ENCODE results near the gene KAT6B. TPM values are rescaled to one million over a fixed set of nuclear protein-coding genes. Genes with fewer than 3 reads are reported as not detected.

Gene KAT6B
- total RNA-seq, 1 experiment from 2014 or later: 14.9 TPM

DNA sequence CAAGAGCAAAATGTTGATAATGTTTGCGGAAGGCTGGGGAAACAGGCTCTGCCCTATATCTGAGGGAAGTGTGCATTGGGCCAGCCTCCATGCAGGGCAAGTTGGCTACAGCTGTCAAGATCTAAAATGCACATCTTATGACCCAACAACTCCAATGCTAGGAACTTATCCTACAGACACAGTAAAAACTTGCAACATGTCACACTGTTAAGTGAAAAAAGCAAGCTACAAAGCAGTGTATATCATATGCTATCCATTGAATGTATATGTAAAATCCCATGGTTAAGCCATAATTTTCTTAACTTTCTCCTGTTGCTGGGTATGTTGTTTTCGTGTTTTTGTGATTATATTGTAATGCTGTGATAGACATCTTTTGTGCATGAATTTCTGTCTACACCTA, 16.3 kb upstream of the KAT6B start:
- H3K4me1 Mint-ChIP-seq (ENCODE audit: low read depth, unreplicated experiment): no peaks in the 10 kb centered on the region
- Histone ChIP-seq H3K4me3 (ENCODE audit: low read depth, low read length) (no peak overlapping the region), H3K4me1 (no peaks in the 10 kb centered on the region), H3K36me3 (ENCODE audit: control insufficient read depth, insufficient read depth, low read length) (no peaks in the 10 kb centered on the region), H3K27me3 (replicated peaks; ENCODE audit: control insufficient read depth, insufficient read depth, low read length) (no peaks in the 10 kb centered on the region), H3K9me3 (0 out of 2 replicates have a peak, but pooled peaks cover 3% of the 10 kb centered on the region)
- H3K27me3 Mint-ChIP-seq (ENCODE audit: insufficient read depth, unreplicated experiment): no peaks in the 10 kb centered on the region
- TF ChIP-seq, protein P1, sequence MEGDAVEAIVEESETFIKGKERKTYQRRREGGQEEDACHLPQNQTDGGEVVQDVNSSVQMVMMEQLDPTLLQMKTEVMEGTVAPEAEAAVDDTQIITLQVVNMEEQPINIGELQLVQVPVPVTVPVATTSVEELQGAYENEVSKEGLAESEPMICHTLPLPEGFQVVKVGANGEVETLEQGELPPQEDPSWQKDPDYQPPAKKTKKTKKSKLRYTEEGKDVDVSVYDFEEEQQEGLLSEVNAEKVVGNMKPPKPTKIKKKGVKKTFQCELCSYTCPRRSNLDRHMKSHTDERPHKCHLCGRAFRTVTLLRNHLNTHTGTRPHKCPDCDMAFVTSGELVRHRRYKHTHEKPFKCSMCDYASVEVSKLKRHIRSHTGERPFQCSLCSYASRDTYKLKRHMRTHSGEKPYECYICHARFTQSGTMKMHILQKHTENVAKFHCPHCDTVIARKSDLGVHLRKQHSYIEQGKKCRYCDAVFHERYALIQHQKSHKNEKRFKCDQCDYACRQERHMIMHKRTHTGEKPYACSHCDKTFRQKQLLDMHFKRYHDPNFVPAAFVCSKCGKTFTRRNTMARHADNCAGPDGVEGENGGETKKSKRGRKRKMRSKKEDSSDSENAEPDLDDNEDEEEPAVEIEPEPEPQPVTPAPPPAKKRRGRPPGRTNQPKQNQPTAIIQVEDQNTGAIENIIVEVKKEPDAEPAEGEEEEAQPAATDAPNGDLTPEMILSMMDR (IDR thresholded peaks at IDR 0.05; ENCODE audit: insufficient read depth in 1 of 2, low read depth in 1 of 2, low read length in 1 of 2, severe bottlenecking in 1 of 2, unreplicated experiment in 1 of 2): no peak
- POLR2A ChIA-PET: no interaction called here
- CTCF ChIA-PET: no interaction called here
- no peaks in the 10 kb centered on the region for H3K9me3 Mint-ChIP-seq (ENCODE audit: unreplicated experiment)
- intact Hi-C loops (cut with micrococcal nuclease; ENCODE audit: unreplicated experiment): no loop called here
- H3K4me3 Mint-ChIP-seq (ENCODE audit: unreplicated experiment): no peak overlapping the region
- BruUV-seq (replicated peaks): no TSS peak
- no peaks in the 10 kb centered on the region for H3K36me3 Mint-ChIP-seq (ENCODE audit: insufficient read depth, unreplicated experiment)
- DNase-seq: no peak
- no peak overlapping the region for H3K27ac Mint-ChIP-seq (ENCODE audit: unreplicated experiment)

DNA sequence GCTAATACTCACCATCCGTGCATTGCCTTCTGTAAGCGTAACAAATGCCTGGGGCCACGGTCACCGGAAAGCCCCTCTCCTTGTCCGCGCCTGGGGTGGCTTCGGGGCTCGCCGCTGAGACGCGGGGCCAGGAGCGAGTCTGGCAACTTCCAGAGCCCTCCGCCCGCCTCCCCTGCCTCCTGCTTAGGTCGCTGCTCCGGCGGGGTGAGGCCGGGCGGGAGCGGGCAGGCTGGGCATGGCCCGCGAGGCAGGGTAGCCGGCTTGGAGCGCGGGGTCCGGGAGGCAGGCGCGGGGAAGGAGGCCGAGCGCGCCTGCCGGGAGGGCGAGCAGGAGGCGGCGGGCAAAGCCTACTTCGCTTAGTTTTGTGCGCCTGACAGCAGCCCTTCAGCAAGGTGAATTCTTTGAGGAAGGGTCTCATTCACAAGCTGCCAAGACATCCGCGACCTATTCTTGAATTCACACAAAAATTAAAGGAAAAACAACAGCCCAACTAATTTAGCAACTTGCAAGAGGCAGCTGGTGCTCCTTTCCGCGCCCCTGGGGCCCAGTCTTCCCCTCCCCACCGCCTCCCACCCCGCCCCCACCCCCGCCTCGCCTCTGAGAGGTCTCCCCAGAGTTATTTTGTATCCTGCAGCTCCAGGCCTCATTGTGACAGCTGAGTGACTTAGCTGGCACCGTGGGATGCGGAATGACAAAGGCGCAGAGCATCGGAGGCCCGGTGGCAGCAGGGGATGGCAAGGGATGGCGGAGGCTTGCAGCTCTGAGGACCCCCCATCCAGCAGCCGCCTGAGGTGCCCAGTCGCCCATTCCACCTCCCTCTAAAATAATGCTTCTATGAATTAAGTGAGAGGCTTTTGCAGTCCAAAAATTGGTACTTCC, 12.8 kb upstream of the KAT6B start:
- Mint-ChIP-seq H3K27me3 (ENCODE audit: insufficient read depth, unreplicated experiment) (no peaks in the 10 kb centered on the region), H3K9me3 (ENCODE audit: unreplicated experiment) (peaks cover 10% of the 10 kb centered on the region), H3K36me3 (ENCODE audit: insufficient read depth, unreplicated experiment) (no peaks in the 10 kb centered on the region), H3K4me1 (ENCODE audit: low read depth, unreplicated experiment) (no peaks in the 10 kb centered on the region), H3K27ac (ENCODE audit: unreplicated experiment) (no peak overlapping the region), H3K4me3 (ENCODE audit: unreplicated experiment) (no peak overlapping the region)
- no peaks in the 10 kb centered on the region for H3K36me3 ChIP-seq (ENCODE audit: control insufficient read depth, insufficient read depth, low read length)
- no peak overlapping the region for H3K4me3 ChIP-seq (ENCODE audit: low read depth, low read length)
- CTCF ChIA-PET: no interaction called here
- no peak for DNase-seq
- TF ChIP-seq, protein P1 (IDR thresholded peaks at IDR 0.05; ENCODE audit: insufficient read depth in 1 of 2, low read depth in 1 of 2, low read length in 1 of 2, severe bottlenecking in 1 of 2, unreplicated experiment in 1 of 2): no peak
- no peaks in the 10 kb centered on the region for H3K27me3 ChIP-seq (replicated peaks; ENCODE audit: control insufficient read depth, insufficient read depth, low read length)
- H3K4me1 ChIP-seq: no peaks in the 10 kb centered on the region
- peaks cover 3% of the 10 kb centered on the region; the same call in 1 of the 2 replicates for H3K9me3 ChIP-seq
- intact Hi-C loops (cut with micrococcal nuclease; ENCODE audit: unreplicated experiment): no loop called here
- BruUV-seq (replicated peaks): no TSS peak
- POLR2A ChIA-PET: interaction anchor here (1.0 kb wide), 1 partner anchor 12 kb away, joined by 5 read pairs; the partner anchor contains the start of gene KAT6B

DNA sequence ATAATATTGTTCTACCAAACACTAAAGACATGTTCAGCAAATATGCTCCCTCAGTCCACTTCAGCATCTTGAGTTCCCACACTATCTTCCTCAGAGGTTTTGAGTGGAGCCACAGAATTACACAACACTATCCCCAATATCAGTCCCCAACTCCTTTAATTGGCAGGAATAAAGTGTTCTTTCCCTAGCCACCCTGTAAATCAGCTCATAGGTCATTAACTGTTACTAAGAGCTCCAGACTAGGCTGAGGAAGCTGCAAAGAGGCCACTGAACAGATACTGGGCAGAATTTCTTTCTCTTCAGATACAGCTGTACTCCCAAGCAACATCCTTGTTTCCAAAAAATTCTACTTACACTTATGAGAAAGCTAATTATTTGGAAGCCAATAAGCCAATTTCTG, 11.6 kb upstream of the KAT6B start:
- TF ChIP-seq, protein P1 (IDR thresholded peaks at IDR 0.05; ENCODE audit: insufficient read depth in 1 of 2, low read depth in 1 of 2, low read length in 1 of 2, severe bottlenecking in 1 of 2, unreplicated experiment in 1 of 2): no peak
- no peaks in the 10 kb centered on the region; the same call in 1 of the 2 replicates for H3K9me3 ChIP-seq
- BruUV-seq (replicated peaks): no TSS peak
- no peaks in the 10 kb centered on the region for H3K36me3 ChIP-seq (ENCODE audit: control insufficient read depth, insufficient read depth, low read length)
- CTCF ChIA-PET: no interaction called here
- H3K27me3 ChIP-seq (replicated peaks; ENCODE audit: control insufficient read depth, insufficient read depth, low read length): no peaks in the 10 kb centered on the region
- Mint-ChIP-seq H3K4me3 (ENCODE audit: unreplicated experiment) (no peak overlapping the region), H3K9me3 (ENCODE audit: unreplicated experiment) (peaks cover 10% of the 10 kb centered on the region), H3K36me3 (ENCODE audit: insufficient read depth, unreplicated experiment) (no peaks in the 10 kb centered on the region), H3K27ac (ENCODE audit: unreplicated experiment) (no peak overlapping the region), H3K4me1 (ENCODE audit: low read depth, unreplicated experiment) (no peaks in the 10 kb centered on the region), H3K27me3 (ENCODE audit: insufficient read depth, unreplicated experiment) (no peaks in the 10 kb centered on the region)
- no peak overlapping the region for H3K4me3 ChIP-seq (ENCODE audit: low read depth, low read length)
- POLR2A ChIA-PET: interaction anchor here (1.0 kb wide), 1 partner anchor 11 kb away, joined by 5 read pairs; the partner anchor contains the start of gene KAT6B
- no peaks in the 10 kb centered on the region for H3K4me1 ChIP-seq
- intact Hi-C loops (cut with micrococcal nuclease; ENCODE audit: unreplicated experiment): no loop called here
- DNase-seq: no peak
